ENCODE measurements around the gene RNU2-63P. TPM values are rescaled to one million over a fixed set of nuclear protein-coding genes. Genes with fewer than 3 reads are reported as not detected.

RNU2-63P gene
- total and polyA plus RNA-seq, 2 experiments from 2014 or later, result 2.0 TPM; not detected in 1

GRCh38 chr2:88057437-88057844 lies 41.1 kb upstream of the RNU2-63P start (continued):
- TF ChIP-seq JUNB (IDR thresholded peaks at IDR 0.05; ENCODE audit: unreplicated experiment) (no peak), REST (IDR thresholded peaks at IDR 0.05; ENCODE audit: unreplicated experiment) (no peak), POLR2AphosphoS5 (IDR thresholded peaks at IDR 0.05; ENCODE audit: low read depth) (no peak)

- peak within 1 kb of the TSS; percentile 97 for H3K4me3 Mint-ChIP-seq
- ATAC-seq, result peak; percentile 91
Measured at GRCh38 chr2:88055371-88056128, 39.2 kb upstream of the RNU2-63P start, which contains the start of gene KRCC1. Gene KRCC1, minus strand, starts transcription at chr2:88055783. Its CDS starts 27,220 bp downstream, at chr2:88028563.

More at GRCh38 chr2:88055371-88056128, 39.2 kb upstream of the RNU2-63P start, which contains the start of gene KRCC1:
- Histone ChIP-seq H3K4me3 (peak within 1 kb of the TSS; percentile 92), H4K20me1 (replicated peaks; ENCODE audit: insufficient read depth) (peaks cover 5% of the 10 kb centered on the region; the same call in 1 of the 2 replicates), H3K9me2 (ENCODE audit: insufficient read depth) (no peaks in the 10 kb centered on the region), H2AFZ (peak within 1 kb of the TSS; percentile 93), H3K79me2 (replicated peaks; ENCODE audit: insufficient read depth) (peaks cover 29% of the 10 kb centered on the region), H3K27ac (ENCODE audit: low read depth) (peak within 1 kb of the TSS; percentile 86), H3K4me2 (peak within 1 kb of the TSS; percentile 84), H3K4me1 (ENCODE audit: insufficient read depth) (peaks cover 11% of the 10 kb centered on the region), H3F3A (replicated peaks; ENCODE audit: low read depth) (no peaks in the 10 kb centered on the region), H3K27me3 (ENCODE audit: insufficient read depth) (no peaks in the 10 kb centered on the region), H3K36me3 (ENCODE audit: insufficient read depth) (no peaks in the 10 kb centered on the region)
- Mint-ChIP-seq H3K36me3 (ENCODE audit: low read depth) (peaks cover 3% of the 10 kb centered on the region; the same call in 1 of the 3 replicates), H3K9me3 (peaks cover 2% of the 10 kb centered on the region; the same call in 1 of the 3 replicates), H3K4me1 (peaks cover 20% of the 10 kb centered on the region), H3K27ac (peak within 1 kb of the TSS; percentile 95), H3K27me3 (ENCODE audit: insufficient read depth, low read depth, poor library complexity) (peaks cover 7% of the 10 kb centered on the region)
- DNase-seq (ENCODE audit: low spot score), result peak; percentile 95
- no peak for TF ChIP-seq ZNF462 (CRISPR knock-in tag; IDR thresholded peaks at IDR 0.05)
- TF ChIP-seq CREB1 (CRISPR knock-in tag; IDR thresholded peaks at IDR 0.05; ENCODE audit: low read depth), result no peak
- TF ChIP-seq POLR2AphosphoS5 (IDR thresholded peaks at IDR 0.05; ENCODE audit: low read depth), result peak; percentile 91
- peak; percentile 43; the same call in 1 of the 2 replicates for TF ChIP-seq ETS1 (IDR thresholded peaks at IDR 0.05)

All from GM23338 (cell line).